IPS-18a (cell line): ENCODE data around the gene ARHGAP29.
"Not testable (repeated sequence)": the region's sequence is repeated elsewhere in the genome, so short reads cannot be mapped to it uniquely, and the experiment has no call there.

Experiments used
- H3K27ac ChIP-seq: one replicate; pipeline ENCODE4 v1.5.1; 2013; ENCODE audit warnings: low read length
- H3K27me3 ChIP-seq: one replicate; pipeline ENCODE4 v1.6.1; 2013; ENCODE audit warnings: mild to moderate bottlenecking, low read length; ENCODE audit not compliant: control insufficient read depth, insufficient read depth
- H3K36me3 ChIP-seq: one replicate; pipeline ENCODE4 v1.6.1; 2013; ENCODE audit warnings: low read depth, low read length; ENCODE audit not compliant: control insufficient read depth
- H3K4me1 ChIP-seq: one replicate; pipeline ENCODE4 v1.6.1; 2013; ENCODE audit warnings: low read depth, low read length; ENCODE audit not compliant: control insufficient read depth
- H3K4me3 ChIP-seq: one replicate; pipeline ENCODE4 v1.5.1; 2013; ENCODE audit warnings: low read length
- H3K9ac ChIP-seq: one replicate; pipeline ENCODE4 v1.6.1; 2013; ENCODE audit warnings: mild to moderate bottlenecking, low read length, moderate library complexity
- H3K9me3 ChIP-seq: one replicate; pipeline ENCODE4 v1.6.1; 2013; ENCODE audit warnings: low read depth, low read length; ENCODE audit not compliant: control insufficient read depth

The ARHGAP29 gene

GRCh38 chr1:94191216-94191615 lies 46.2 kb downstream of the ARHGAP29 start:
- Histone ChIP-seq H3K4me1 (no peaks in the 10 kb centered on the region), H3K36me3 (no peaks in the 10 kb centered on the region), H3K9me3 (no peaks in the 10 kb centered on the region), H3K27ac (no peak overlapping the region), H3K27me3 (no peaks in the 10 kb centered on the region), H3K4me3 (no peak overlapping the region), H3K9ac (no peak overlapping the region)

- Histone ChIP-seq H3K9me3 (no peaks in the 10 kb centered on the region), H3K27me3 (no peaks in the 10 kb centered on the region), H3K9ac (no peak overlapping the region), H3K27ac (no peak overlapping the region), H3K36me3 (no peaks in the 10 kb centered on the region), H3K4me3 (no peak overlapping the region), H3K4me1 (no peaks in the 10 kb centered on the region)
Observed at GRCh38 chr1:94186946-94187345, 50.4 kb downstream of the ARHGAP29 start.

- Histone ChIP-seq H3K9ac (no peak overlapping the region), H3K36me3 (no peaks in the 10 kb centered on the region)
Observed at GRCh38 chr1:94183197-94183815, 54.1 kb downstream of the ARHGAP29 start.

GRCh38 chr1:94182191-94182590 lies 55.2 kb downstream of the ARHGAP29 start:
- H3K9me3 ChIP-seq = no peaks in the 10 kb centered on the region
- no peaks in the 10 kb centered on the region for H3K36me3 ChIP-seq
- no peaks in the 10 kb centered on the region for H3K27me3 ChIP-seq
- no peak overlapping the region for H3K27ac ChIP-seq
- no peak overlapping the region for H3K4me3 ChIP-seq
- H3K9ac ChIP-seq = no peak overlapping the region
- no peaks in the 10 kb centered on the region for H3K4me1 ChIP-seq

More at GRCh38 chr1:94183197-94183815, 54.1 kb downstream of the ARHGAP29 start:
- Histone ChIP-seq H3K27ac (no peak overlapping the region), H3K4me3 (no peak overlapping the region), H3K27me3 (no peaks in the 10 kb centered on the region), H3K9me3 (no peaks in the 10 kb centered on the region), H3K4me1 (no peaks in the 10 kb centered on the region)

- H3K9me3 ChIP-seq = no peaks in the 10 kb centered on the region
- no peak overlapping the region for H3K4me3 ChIP-seq
- no peaks in the 10 kb centered on the region for H3K27me3 ChIP-seq
- H3K36me3 ChIP-seq = no peaks in the 10 kb centered on the region
- H3K27ac ChIP-seq = no peak overlapping the region
- no peak overlapping the region for H3K9ac ChIP-seq
- H3K4me1 ChIP-seq = no peaks in the 10 kb centered on the region
Observed at GRCh38 chr1:94180650-94181049, 56.7 kb downstream of the ARHGAP29 start.

- H3K36me3 ChIP-seq = no peaks in the 10 kb centered on the region
- H3K4me3 ChIP-seq = no peak overlapping the region
- H3K4me1 ChIP-seq = no peaks in the 10 kb centered on the region
- H3K27ac ChIP-seq = no peak overlapping the region
- H3K9ac ChIP-seq = no peak overlapping the region
- H3K27me3 ChIP-seq = no peaks in the 10 kb centered on the region
- H3K9me3 ChIP-seq = no peaks in the 10 kb centered on the region
Observed at GRCh38 chr1:94178901-94179300, 58.5 kb downstream of the ARHGAP29 start.

GRCh38 chr1:94169126-94169525 lies 68.3 kb downstream of the ARHGAP29 start:
- Histone ChIP-seq H3K4me1 (no peaks in the 10 kb centered on the region), H3K27me3 (no peaks in the 10 kb centered on the region), H3K9ac (no peak overlapping the region), H3K27ac (no peak overlapping the region), H3K9me3 (no peaks in the 10 kb centered on the region), H3K4me3 (no peak overlapping the region), H3K36me3 (no peaks in the 10 kb centered on the region)

- Histone ChIP-seq H3K27me3 (no peaks in the 10 kb centered on the region), H3K4me3 (no peak overlapping the region), H3K9ac (no peak overlapping the region), H3K9me3 (no peaks in the 10 kb centered on the region), H3K27ac (no peak overlapping the region), H3K4me1 (no peaks in the 10 kb centered on the region), H3K36me3 (no peaks in the 10 kb centered on the region)
Observed at GRCh38 chr1:94165843-94166242, 71.5 kb downstream of the ARHGAP29 start.

- not testable (repeated sequence) for H3K9me3 ChIP-seq, H3K27me3 ChIP-seq, H3K36me3 ChIP-seq, H3K4me3 ChIP-seq, H3K4me1 ChIP-seq, H3K9ac ChIP-seq, H3K27ac ChIP-seq
Observed at GRCh38 chr1:94164885-94165284, 72.5 kb downstream of the ARHGAP29 start.

GRCh38 chr1:94164121-94164520 lies 73.3 kb downstream of the ARHGAP29 start:
- H3K4me1 ChIP-seq, H3K9me3 ChIP-seq, H3K36me3 ChIP-seq, H3K27ac ChIP-seq, H3K27me3 ChIP-seq, H3K4me3 ChIP-seq, H3K9ac ChIP-seq: not testable (repeated sequence)

- not testable (repeated sequence) for H3K27ac ChIP-seq, H3K4me1 ChIP-seq, H3K9me3 ChIP-seq, H3K9ac ChIP-seq, H3K27me3 ChIP-seq, H3K36me3 ChIP-seq, H3K4me3 ChIP-seq
Observed at GRCh38 chr1:94163249-94163648, 74.1 kb downstream of the ARHGAP29 start.

- H3K4me1 ChIP-seq = no peaks in the 10 kb centered on the region
- H3K27ac ChIP-seq = no peak overlapping the region
- H3K4me3 ChIP-seq = no peak overlapping the region
- no peaks in the 10 kb centered on the region for H3K27me3 ChIP-seq
- H3K9ac ChIP-seq = no peak overlapping the region
- no peaks in the 10 kb centered on the region for H3K9me3 ChIP-seq
- no peaks in the 10 kb centered on the region for H3K36me3 ChIP-seq
Observed at GRCh38 chr1:94160811-94161210, 76.6 kb downstream of the ARHGAP29 start.
